Right renal cortex interstitium (tissue), 3 donors: ENCODE measurements around the gene MYH6. TPM values are rescaled to one million over a fixed set of nuclear protein-coding genes. Genes with fewer than 3 reads are reported as not detected.
A peak's percentile ranks its signal among the peaks of the same experiment; 100 is the strongest.
"Not testable (repeated sequence)": the region's sequence is repeated elsewhere in the genome, so short reads cannot be mapped to it uniquely, and the experiment has no call there.

ENCODE experiments used
- DNase-seq, 3 donors: peaks; one replicate each; pipeline ENCODE4 v3.0.0-alpha.2; 2013; ENCODE audit warnings: low read depth in 3 of 3, low spot score in 2 of 3
- polyA plus RNA-seq, 3 donors: library from polyadenylated mRNA; unstranded; fragments of 120-200 nt; gene quantifications; one replicate each; pipeline ENCODE4 v1.2.1, GENCODE V29; 2013; ENCODE audit not compliant: insufficient read length in 3 of 3

Gene MYH6
- polyA plus RNA-seq, 3 donors: 0.18 to 0.21 (median 0.19) TPM

DNA sequence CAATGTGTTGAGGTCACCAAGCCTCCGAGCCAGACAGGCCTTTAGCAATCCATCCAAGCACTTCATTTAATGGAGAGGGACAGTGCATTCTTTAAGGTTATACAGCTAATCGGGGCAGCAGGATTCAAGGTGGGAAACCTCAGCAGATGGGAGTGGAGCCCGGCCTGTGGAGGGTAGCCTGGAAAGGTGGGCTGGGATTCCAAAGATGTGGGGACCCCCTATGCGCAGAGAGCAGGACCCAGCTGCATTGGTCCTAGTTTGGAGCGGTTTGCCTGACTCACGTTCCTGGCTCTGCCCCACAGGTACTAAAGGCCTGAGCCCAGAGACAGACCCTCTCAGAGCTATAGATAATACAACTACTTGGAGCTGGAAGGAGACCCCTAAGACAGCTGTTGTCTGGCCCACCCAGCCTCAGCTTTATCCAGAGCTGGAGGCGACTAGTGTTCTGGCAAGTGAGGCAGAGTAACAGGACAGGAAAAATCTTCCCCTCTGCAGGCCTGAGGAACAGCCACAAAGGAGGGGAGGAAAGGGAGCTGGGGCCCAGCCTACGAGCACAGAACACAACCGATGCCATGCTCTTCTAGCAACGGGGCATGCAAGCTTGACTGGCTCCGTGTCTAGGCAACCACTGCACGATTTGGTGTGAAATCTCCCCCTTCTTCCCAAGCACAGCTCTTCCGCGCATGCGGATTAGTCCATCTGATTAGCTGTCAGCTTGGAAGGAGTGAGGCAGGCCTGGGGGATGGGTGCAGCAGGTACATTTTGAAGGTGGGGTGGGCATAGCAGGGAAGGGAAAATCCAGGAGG, 28.5 kb upstream of the MYH6 start:
- peak; percentile 70 to 88 (median 82) for DNase-seq

DNA sequence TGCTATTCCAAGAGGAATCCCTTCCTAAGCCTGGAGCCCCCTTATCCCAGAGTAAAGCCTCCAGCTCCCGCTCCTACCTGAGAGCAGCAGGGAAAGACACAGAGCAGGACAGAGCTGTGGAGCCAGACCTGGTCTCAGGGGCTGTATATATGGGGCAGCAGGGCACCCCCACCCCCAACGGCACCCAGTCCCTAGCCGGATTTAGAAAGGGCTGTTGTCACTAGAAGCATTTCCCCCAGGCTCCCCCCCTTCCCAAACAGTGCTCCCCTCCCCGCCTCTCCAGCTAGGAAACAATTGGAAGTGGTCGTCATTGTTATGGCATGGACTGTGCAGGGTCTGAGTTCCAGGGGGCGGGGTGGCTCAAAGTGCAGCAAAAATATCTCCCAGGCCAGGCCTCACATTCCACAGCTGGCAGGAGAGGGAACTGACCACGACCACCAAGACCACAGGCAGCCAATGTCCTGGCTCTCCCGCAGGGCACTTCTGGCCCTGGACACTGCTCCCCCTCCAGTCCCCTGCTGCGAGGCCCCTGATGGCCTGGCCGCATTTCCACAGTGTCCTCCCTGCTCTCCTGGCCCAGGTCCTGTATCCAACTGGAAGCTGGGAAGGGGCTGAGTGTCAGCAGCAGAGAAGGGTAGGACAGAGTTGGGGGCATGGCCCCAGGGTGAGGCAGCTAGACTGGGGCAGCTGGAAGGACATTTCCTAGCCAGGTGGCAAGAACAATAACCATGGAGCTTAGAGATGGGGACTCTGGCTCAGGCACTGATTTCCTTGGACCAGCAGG, 27.7 kb upstream of the MYH6 start, which contains the start of gene MYH7:
TSS of gene MYH7 (minus strand) at position 118 of the 784 bp plus-strand sequence. CDS start 1,928 bp downstream, outside the sequence.
- no peak for DNase-seq

DNA sequence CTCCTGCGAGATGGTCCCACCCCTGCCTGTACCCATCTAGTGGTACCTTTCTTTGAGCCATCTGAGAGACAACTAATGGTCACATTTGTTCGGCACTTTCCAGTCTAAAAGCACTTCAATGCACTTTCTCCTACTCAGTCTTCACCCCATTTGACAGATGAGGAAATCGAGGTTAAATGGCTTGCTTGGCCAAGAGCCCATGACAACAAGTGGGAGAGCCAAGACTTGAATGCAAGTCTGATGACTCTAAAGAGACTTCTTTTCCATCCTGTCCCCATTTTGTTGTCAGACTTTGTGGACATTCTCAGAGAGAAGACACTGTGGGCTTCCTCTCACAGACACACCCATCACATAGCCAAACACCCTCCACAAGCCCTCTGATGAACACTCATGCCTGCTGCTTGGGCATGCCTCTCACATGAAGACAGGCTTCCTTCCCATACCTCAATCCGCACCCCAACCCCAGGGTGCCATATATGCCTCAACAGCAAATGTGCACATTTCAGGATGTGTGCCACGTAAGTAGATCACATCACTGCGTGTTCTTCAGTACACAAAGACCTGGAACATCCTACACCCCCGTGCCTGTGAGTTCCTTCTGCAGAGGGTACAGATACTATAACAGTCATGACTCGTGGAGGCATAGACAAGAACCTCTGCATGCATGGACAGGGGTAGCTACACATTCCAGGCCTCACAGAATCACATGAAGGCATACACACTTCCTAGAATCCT, 26.6 kb upstream of the MYH6 start:
- DNase-seq: no peak

DNA sequence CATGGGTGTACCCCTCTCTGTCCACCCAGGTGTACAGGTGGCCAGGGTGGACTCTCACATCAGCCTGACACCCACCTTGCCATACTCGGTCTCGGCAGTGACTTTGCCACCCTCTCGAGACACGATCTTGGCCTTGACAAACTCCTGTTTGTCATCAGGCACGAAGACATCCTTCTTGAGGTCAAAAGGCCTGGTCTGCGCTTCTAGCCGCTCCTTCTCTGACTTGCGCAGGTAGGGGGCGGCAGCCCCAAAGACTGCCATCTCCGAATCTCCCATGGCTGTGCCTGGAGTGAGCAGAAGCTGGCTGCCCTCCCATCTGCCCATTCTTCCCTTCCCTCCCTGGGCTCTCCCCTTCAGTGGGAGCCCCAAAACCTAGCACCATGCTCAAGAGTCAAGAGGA, 25.4 kb upstream of the MYH6 start:
- DNase-seq: no peak

DNA sequence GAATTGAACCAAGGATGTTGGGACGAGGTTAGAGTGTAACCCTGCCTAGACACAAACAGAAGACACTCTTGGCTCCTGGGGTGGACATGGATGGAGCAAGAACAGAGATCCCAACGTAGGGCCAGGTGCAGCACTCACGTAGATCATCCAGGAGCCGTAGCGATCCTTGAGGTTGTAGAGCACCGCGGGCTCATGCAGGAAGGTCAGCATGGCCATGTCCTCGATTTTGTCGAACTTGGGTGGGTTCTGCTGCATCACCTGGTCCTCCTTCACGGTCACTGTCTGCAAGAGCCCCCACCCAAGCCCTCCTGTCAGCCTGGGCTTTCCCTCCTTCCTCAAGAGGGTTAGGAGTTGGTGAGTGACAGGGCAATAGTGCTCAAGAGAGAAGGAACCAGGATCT, 24.9 kb upstream of the MYH6 start:
- no peak for DNase-seq

DNA sequence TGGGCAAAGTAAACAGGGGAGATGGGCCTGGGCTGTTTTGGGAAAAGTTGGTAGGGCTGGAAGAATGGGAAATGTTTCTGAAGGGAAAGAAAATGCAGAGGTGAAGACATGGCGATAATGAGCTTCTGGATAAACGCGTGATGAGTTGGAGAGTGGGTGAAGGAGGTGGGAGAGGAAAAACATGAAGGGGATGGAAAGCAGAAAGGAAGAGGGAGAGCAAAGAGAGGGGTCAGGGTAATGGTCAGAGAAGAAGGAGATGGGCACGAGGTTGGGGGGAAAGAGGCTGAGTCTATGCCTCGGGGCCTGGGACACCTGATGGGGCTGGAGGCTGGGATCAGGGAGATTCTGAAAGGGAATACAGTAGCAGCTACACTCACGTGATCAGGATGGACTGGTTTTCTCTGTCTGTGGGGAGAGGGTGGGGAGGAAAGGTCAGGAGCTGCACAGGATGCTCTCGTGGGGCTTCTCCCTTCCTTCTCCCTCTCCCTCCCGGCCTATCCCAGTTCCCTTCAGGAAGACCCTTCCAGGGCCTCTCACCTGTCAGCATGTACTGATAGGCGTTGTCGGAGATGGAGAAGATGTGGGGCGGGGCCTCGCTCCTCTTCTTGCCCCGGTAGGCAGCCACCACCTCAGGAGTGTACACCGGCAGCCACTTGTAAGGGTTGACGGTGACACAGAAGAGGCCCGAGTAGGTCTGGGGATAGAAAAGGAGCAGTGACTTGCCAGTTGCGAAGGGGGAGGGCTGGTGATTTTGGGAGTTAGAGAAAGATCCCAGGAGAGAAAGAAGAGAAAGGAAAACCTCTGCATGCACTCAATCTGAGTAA, 24.2 kb upstream of the MYH6 start:
- no peak for DNase-seq

DNA sequence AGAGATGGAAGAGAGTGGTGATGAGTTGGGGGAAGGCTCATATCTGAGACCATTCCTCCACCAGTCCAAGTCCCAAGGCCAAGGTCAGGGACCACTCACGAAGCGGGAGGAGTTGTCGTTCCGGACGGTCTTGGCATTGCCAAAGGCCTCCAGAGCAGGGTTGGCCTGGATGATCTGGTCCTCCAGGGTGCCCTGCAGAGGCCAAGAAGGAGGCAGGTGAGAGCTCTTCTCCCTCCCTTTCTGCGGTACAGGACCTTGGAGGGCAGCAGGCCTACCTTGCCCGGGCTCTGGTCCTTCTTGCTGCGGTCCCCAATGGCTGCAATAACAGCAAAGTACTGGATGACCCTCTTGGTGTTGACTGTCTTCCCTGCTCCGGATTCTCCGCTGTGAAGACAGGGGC, 23.4 kb upstream of the MYH6 start:
- no peak for DNase-seq

DNA sequence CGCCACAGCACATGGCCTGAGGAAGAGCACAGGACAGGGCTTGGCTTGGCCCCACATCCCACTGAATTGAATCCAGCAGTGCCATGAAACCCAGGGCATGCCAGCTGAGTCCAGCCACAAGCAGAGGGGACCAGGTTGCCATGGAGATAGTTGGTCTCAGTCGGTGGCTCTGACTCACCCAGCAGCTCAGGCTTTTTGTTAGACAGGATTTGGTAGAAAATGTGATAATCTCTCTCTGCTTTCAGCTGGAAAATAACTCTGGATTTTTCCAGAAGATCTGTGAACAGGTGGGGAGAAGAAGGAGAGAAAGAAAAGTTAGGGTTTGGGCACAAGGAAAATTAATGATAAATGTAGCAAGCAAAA, 22.6 kb upstream of the MYH6 start:
- no peak for DNase-seq

DNA sequence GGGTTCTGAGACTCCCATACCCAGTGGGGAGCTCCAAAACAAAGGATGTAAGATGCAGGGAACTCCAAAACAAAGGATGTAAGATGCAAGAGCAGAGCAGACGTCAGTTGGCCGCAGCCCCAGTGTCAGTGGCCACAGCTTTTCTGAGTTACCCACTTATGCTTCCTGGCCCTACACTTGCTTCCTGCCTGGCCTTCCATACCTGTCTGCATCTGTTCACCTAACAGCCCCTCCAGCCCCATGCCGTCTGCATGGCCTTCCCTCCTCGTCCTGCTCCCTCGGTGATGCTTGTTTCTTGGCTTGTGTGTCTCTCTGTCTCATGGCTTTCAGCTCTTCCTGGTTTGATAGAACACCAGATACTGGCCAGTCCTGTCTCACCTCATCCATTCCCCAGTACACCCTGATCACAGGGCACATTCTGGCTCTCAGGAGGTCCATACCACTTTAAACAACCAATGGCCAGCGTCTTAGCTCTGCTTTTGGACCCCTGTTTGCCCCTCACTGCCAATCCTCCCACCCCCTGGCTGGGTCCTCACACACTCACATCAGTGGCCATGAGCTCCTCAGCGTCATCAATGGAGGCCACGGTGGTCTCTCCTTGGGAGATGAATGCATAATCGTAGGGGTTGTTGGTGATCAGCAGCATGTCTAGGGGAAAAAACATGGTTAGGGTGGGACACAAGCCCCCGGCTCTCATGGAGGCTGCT, 22.1 kb upstream of the MYH6 start:
- no peak for DNase-seq

DNA sequence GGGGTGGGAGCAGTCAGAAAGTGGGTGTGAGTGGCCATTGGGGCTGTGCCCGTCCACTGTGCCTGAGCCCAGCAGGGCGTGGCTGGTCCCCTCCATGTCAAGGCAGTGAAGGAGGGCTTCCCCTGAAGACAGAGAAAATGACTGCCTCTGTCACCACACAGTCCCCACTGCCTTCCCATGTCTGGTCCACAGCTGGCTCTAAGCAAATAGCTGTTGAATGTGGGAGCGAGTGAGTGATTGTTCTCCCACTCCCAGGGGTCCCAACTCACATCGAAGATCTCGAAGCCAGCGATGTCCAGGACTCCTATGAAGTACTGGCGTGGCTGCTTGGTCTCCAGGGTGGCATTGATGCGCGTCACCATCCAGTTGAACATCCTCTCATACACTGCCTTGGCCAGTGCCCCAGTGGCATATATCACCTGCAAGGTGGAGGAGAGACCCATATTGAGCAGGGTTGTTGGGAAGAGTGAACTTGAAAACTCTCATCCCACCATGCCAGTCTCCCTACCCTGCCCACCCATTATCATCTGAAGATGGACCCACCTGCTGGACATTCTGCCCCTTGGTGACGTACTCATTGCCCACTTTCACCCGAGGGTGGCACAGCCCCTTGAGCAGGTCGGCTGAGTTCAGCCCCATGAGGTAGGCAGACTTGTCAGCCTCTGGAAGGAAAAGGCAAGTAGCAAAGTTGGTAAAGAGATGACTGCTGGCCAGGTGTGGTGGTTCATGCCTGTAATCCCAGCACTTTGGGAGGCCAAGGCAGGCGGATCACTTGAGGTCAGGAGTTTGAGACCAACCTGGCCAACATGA, 20.8 kb upstream of the MYH6 start:
- DNase-seq: no peak

DNA sequence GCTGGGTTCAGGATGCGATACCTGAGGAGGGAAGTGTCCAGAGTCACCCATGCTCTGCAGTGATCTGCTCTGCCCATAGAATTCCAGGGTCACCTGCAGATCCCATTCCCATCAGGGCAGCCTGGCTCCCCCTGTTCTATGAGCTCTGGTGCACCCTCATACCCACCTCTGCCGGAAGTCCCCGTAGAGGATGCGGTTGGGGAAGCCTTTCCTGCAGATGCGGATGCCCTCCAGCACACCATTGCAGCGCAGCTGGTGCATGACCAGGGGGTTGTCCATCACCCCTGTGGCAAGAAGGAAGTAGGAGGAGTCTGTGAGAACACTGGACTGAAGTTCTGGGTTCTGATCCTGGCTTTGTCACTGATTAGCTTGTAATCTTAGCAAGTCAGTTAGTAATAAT, 17.7 kb upstream of the MYH6 start:
- DNase-seq: not testable (repeated sequence)

DNA sequence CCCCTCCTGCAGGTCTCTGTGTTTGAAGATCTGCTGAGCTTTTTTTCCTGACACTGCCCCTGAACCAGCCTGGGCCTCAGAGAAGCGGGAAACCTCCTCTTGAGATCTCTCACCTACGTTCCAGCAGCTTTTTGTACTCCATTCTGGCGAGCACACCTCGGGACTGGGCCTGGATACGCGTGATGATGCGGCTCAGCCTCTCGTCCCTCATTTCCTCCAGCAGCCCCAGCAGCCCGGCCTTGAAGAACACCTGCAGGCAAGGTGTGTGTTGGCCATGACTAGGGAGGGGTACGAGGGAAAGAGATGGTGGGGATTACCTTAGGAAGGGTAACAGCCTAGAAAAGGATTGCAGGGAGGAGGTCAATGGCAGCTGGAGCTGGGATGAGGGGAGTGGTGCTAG, 17.1 kb upstream of the MYH6 start:
- no peak for DNase-seq

DNA sequence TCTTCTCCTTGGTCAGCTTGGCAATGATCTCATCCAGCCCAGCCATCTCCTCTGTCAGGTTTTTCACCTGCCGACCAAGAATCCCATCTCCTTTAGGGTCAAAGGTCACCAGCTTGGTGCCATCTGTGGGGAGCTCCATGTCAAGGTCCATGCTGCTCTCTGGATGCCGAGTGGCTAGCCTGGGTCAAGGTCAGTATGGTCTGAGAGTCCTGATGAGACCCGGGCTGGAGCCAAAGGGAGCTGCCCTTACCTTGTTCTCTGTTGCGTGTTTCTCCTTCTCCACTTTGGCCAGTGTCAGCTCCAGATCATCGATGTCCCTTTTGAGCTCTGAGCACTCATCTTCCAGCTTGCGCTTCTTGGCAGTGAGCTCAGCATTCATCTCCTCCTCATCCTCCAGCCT, 15.6 kb upstream of the MYH6 start:
- no peak for DNase-seq

DNA sequence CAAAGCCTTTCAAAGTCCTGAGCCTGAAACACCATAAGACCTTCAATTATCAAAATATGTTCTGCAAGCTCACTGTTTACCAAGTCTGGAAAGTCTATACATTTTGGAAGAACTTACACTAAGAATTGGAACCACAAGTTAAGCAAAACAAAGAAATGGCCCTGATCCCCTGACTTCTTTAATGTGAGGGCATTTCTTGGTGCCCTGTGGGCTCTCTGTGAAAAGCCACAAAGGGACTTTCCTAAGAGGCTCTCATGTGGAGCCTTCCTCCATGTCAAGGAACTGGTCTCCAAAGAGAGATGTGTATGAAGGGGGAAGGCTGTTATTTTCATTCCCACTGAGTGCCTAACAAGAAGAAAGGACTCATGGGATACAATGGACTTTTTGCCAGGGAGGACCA, 13.5 kb upstream of the MYH6 start:
- DNase-seq: no peak

DNA sequence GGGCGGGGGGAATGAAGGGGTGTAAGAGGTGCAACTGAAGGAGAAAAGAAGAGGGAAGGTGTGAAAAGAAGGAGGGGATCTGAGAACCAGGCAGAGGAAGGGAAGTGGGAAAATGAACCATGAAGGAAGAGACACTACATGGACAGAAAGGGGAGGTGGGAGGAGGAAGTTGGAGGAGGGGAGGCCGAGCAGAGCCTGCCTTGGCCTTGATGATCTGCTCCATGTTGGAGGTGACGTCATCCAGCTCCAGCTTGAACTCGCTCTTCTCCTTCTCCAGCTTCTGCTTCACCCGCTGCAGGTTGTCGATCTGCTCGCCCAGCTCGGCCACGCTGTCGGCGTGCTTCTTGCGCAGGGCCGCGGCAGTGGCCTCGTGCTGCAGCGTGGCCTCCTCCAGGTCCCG, 11.6 kb upstream of the MYH6 start:
- DNase-seq: not testable (repeated sequence)

DNA sequence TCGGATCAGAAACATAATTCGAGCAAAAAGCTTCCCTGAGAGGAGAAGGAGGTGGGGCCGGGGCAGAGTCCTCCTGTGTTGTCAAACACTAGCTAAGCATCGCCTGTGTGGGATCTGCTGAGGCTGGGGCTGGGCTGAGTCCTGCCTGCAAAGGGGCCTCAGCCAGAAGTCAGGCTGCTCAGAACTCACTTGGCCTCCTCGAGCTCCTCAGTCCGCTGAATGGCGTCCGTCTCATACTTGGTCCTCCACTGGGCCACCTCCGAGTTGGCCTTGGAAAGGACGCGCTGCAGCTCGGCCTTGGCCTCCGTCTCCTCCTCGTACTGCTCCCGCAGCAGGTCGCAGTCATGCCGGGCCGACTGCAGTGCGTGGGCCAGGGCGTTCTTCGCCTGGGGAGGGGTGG, 9.9 kb upstream of the MYH6 start:
- DNase-seq: no peak

DNA sequence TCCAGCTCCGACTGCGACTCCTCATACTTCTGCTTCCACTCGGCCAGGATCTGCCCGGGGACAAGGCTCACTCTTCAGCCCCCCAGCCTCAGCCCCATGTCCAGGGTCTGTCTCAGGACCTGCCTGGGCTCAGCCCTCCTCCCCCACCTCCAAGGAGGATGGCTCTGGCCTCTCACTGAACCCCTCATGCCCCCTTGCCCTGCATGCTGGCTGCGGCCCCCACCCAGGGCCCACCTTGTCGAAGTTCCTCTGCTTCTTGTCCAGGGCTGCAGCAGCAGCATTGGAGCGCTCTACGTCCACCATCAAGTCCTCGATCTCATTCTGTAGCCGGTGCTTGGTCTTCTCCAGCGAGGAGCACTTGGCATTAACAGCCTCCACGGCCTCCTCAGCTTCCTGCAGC, 9.2 kb upstream of the MYH6 start:
- not testable (repeated sequence) for DNase-seq

DNA sequence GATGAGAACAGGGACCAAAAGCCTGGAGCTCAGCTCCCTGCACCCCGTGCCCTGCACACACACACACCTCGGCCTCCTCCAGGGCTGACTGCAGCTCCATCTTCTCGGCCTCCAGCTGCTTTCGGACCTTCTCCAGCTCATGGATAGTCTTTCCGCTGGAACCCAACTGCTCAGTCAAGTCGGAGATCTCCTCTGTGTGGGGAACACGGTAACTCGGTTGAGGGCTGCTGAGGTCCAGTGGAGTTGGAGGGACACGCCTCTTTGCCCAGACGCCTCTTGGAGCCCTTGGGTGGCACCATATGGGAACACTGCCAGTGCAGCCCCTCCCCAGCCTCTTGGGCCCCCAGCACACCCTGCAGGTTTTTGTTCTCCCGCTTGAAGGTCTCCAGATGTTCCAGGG, 8.7 kb upstream of the MYH6 start:
- DNase-seq: no peak
